Middle frontal gyrus (tissue), 1 donor: ENCODE measurements around the gene FCN3.
"Not testable (repeated sequence)": the region's sequence is repeated elsewhere in the genome, so short reads cannot be mapped to it uniquely, and the experiment has no call there.

Experiments used
- DNase-seq: peaks from one replicate; pipeline ENCODE4 v3.0.0-alpha.2; 2015; ENCODE audit warnings: low spot score; ENCODE audit errors: extremely low spot score

FCN3 gene

DNA sequence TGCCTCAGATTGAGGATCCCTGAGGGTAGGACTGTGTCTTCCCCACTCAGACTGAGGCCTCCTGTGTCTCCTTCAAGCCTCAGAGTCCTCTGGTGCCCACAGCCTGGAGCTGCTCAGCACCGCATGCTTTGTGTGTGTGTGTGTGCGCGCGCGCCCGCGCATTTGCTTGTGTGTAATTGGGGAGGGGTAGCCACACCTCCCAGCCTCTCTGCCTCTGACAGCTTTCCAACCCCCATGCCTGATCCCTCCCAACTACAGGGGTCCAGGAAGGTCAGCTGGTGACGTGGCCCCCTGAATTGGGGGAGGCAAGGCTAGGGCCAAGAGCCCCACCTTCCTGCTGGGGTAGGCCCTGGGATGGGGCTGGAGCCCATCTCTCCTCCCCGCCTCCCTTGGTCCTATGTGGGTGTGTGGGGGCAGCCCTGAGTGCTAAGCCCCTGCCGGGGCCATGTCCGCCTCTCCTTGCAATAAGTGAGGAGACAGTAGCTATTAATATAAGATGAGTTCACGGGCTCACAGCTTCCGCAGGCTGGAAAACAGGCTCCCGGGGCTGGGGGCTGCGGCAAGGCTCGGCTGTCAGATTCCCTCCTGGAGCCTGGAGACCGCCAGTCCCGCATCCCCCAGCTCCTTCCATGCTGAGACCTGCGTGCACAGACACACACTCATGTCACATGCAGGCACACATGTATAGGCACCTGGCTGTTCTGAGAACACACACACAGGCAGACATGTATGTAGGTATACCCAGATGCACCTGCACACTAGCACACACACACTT is 24.8 kb upstream of the FCN3 start:
- no peak for DNase-seq

DNA sequence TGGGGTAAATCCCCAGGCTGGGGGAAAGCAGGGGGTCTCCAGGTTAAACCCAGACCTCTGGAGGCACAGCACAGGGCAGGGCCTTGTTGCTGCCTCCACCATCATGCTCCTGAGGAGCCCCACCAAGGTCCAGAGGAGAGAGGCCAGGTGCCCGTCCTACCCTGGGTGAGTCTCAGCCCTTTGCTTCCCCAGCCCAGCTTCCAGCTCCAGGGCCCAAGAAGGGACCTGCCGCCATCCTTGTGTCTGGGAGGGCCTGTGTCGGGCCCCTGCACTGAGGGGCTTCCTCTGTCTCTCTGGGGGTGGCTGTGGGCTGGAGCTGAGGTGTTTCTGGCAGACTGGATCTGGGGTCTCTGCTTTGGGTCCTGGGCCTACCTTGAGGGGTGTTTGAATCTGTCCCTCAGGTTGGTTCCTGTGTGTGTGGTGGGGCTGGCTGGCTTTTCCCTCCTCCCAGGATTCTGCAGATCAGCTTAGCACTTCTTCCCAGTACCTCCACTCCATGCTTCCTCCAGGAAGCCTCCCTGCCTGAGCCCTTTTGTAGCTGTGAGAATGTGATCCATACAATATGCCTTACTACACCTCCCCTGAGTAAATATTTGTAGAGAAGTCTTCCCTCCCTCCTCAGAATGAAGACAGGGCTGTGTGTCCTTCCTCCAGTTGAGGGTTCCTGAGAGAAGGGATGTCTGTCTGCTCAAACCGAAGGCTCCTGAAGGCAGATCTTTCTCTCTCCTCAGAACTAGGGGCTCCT is 24.0 kb upstream of the FCN3 start:
- DNase-seq: no peak

DNA sequence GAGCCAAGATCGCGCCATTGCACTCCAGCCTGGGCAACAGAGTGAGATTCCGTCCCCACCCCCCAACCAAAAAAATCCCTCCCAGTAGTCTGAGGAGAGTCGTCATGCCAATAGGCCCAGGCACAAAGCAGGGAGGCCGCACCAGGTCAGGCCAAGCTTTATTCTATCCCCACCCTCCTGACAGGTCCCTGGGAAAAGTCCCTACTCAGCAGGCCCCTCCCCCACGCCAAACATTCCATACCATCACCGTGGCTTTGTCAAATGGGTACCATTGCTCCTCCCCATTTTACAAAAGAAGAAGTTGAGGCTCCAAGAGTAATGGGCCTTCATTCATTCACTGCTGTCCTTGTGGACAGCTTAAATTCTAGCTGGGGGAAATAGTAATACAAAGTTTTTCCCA is 23.1 kb upstream of the FCN3 start:
- DNase-seq: no peak

DNA sequence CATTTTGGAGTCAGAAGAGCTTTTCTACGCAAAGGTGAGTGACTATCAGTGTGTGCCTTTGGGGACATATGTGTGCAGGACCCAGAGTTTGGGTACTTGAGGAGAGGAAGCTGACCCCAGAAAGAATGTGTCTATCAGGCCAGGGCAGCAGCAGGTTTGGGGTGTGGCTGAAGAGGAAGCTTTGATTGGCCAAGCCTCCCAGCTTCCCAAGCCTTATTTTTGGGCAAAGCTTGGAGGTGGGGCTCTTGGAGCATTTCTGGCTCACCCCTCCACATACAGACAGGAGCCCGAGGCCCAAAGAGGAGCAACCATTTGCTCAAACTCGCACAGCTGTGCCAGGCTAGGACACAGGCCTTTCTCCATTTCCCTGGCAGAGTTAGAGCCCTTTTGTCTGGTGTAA is 22.5 kb upstream of the FCN3 start:
- no peak for DNase-seq

DNA sequence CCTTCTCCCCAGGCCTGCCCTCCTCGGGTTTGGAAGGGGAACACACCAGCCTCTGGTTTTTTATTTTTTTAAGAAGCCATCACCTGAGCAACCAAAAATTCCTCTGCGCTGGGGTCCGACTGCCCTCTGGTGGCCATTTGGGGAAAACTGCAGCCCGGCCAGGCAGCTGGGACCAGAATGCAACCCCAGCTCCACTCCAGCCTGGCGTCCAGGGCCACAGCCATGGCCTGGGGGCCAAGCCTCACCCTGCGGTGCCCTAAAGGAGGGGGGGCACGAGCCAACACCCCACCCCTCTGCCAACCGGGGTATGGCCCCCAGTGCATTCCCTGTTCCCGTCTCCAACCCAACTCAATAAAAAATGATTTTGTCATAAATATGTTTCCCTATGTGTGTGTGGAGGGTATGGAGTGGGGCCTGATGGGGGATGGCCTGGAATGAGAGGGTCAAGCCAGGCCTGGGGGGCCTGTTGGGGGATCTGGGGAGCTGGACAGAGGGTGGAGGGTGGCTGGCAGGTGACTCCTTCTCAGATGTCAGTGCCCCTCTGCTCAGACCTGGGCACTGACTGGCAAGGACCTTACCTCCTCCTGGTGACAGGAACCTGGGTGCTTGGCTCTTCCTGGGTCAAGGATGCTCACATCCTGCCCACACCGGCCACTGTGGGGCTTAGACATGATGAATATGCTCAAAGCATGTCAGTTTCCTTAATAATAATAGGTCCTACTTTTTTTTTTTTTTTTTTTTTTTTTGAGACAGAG is 21.0 kb upstream of the FCN3 start:
- DNase-seq: peak; percentile 33

DNA sequence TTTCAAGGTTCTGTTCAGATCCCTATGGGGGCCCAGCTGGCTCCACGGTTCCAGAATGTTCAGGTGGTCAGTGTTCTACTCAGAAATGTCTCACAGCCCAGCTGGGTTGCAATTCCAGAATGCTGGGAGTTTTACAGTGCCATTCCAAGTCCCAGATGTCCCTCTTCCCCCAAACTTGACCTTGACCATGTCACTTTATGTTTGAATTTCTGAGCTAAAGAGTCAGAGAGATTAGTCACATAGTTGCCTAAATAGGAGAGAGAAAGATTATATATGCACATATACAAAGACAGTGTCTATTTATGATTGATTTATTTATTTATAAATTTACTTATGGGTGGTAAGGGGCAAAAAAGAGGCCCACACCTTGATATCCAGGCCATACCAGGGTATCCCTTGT is 20.3 kb upstream of the FCN3 start:
- no peak for DNase-seq

DNA sequence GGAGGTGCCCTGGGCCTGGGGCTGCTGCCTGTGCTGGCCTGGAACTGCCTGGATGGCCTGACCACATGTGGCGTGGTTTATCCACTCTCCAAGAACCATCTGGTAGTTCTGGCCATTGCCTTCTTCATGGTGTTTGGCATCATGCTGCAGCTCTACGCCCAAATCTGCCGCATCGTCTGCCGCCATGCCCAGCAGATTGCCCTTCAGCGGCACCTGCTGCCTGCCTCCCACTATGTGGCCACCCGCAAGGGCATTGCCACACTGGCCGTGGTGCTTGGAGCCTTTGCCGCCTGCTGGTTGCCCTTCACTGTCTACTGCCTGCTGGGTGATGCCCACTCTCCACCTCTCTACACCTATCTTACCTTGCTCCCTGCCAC is 19.6 kb upstream of the FCN3 start:
- DNase-seq: no peak

DNA sequence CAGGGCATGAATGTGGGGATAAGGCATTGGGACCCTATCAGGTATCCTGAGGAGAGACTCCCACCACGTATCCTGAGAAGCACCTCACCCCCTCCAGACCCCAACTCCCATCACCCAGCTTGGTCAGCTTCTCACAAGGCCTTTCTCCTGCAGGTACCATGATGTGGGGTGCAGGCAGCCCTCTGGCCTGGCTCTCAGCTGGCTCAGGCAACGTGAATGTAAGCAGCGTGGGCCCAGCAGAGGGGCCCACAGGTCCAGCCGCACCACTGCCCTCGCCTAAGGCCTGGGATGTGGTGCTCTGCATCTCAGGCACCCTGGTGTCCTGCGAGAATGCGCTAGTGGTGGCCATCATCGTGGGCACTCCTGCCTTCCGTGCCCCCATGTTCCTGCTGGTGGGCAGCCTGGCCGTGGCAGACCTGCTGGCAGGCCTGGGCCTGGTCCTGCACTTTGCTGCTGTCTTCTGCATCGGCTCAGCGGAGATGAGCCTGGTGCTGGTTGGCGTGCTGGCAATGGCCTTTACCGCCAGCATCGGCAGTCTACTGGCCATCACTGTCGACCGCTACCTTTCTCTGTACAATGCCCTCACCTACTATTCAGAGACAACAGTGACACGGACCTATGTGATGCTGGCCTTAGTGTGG is 19.1 kb upstream of the FCN3 start:
- DNase-seq: no peak

DNA sequence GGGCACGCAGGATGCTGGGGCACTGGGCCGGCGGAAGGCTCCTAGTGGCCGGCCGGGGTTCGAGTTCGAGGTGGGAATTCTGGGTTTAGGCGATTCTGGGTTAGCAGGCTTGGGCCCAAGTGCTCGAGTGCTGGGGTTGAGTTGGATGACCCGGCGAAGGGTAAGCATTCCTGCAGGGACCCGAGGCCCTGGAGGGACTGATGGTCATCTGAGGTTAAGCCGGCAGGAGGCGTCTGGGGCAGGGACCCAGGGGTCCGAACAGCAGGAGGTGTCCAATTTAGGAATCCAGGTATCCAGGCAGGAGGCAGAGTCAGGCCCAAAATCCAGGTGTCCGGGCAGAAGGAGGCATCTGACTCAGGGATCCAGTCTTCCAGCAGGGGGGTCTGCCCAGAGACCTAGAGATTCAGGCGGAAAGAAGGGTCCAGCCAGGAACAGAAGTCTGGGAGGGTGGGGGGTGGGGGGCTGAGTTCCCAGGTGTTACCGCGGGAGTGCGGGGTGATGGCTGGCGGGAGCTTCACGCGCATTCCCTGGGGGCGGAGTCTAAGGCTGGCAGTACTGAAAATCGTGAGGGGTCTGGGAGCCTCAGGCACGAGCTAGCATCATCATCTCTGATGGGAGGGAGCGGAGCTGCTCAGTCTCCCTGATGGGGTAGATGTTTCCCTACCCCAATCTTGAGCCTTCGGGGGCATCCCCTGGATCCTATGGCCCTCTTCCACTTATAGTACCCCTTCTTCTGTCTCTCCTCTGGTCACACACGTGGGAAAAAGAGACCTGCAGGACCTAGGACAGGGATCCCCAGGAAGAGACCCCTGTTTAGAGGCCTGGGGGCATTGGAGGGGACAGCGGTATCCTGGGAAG is 18.4 kb upstream of the FCN3 start:
- no peak for DNase-seq

DNA sequence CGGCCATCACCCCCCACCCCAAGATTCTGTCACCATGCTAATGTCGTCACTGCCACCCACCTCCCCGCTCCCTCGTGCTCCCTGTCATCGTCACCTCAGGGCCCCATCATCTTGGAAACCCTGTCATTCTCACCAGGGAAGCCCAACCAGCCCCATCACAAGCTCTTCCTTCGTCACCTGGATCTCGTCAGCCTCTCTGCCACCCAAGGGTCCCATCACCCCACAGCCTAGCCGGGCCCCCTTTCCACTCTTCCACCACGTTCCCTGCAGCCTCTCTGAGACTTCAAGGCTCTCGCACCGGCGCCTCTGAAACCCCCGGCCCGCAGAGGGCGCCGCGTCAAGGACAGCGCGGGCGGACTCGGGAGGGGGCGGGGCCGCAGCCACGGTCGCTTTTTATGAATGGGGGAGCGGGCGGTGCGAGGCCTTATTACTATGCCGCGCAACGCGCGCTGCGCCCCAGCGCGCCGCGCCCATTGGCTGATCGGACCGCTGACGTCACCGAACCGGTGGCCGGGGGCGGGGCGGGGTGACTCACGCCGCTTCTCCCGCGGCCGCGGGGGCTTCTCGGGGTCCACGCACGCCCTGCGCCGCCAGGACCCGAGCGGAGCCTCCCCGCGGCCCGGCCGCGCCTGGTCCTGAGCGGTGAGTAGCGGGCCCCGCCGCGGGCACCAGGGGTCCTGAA is 17.6 kb upstream of the FCN3 start, which contains the start of gene GPR3:
Gene GPR3 (plus strand): TSS at position 527 of the 682 bp plus-strand sequence. CDS start 1,177 bp downstream, outside the sequence.
- peak; percentile 81 for DNase-seq

DNA sequence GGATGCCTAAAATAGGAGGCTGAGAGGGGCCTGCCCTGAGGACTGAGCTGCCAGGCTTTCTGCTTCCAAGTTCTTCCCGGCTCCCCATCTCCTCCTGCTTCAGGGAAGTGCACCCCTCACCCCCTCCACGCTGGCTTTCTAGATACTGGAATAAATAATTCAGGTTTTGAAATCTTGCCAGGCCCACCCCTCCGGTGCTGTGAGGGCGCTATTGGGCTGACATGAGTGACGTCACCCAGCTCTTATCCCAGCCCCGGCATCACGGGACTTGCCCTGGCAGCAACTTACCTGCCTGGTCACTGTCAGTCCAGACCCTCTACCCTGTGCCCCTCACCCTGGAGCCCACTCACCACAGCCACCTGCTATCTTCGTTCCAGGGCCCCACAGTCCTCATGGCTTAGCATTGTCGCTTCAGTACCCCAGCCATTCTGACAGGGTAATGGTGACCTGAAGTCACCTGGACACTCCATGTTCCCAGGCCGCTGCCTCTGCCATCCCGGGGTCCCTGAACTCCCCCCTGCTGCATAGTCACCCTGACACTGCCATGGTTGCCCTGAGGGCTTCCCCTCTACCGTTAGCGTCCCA is 17.0 kb upstream of the FCN3 start:
- DNase-seq: peak; percentile 31

DNA sequence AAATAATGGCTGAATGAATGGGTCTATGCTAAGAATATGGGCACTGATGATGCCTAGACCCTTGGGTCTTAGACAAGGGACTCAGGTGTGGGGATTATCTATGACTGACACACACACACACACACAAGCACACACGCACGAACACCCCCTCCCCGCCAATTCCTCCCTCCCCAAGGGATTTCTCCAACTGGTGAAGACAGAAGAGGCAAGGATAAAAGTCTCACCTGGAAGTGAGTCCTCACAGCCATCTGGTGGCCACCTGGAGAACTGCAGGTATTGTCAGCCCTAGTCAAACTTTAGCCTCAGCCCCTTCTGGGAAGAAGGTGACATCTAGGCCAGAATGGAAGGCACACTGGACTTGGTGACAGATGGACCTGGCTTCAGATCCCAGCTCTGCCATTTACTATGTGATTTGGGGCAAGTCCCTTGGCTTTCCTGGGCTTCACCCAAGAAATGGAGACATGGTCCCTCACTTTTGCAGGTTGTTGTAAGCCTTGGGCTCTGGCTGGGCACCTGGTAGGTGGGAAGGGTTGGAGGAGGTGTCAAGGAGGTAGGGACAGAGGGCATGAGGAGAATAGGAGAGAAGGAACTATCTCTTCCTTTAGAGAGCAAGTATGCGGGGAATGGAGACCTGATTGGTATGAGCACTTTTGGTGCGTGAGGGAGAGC is 13.8 kb upstream of the FCN3 start:
- no peak for DNase-seq

DNA sequence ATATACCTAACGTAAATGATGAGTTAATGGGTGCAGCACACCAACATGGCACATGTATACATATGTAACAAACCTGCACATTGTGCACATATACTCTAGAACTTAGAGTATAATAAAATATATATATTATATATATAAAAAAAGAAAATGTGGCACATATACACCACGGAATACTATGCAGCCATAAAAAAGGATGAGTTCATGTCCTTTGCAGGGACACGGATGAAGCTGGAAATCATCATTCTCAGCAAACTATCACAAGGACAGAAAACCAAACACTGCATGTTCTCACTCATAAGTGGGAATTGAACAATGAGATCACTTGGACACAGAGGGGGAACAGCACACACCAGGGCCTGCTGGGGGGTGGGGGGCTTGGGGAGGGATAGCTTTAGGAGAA is 10.2 kb upstream of the FCN3 start:
- not testable (repeated sequence) for DNase-seq

DNA sequence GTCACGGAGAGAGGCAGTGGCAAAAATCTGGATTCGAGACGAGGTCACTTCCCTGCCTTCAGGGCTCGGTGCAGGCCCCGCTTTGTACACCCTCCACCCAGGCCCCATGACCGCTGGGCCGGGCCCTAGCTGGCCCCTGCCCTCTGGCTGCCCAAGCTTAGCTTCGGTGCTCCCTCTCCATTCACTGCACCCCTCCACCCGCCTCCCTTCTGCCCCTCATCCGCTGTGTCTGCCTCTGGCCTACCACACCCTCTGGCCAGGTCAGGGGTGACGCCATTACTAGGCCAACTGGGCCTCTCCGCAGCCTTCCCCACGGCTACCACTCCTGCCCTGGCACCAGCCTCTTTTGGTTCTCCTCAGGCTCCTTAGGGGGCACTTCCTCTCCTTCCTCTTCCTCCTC is 9.0 kb upstream of the FCN3 start:
- DNase-seq: no peak

DNA sequence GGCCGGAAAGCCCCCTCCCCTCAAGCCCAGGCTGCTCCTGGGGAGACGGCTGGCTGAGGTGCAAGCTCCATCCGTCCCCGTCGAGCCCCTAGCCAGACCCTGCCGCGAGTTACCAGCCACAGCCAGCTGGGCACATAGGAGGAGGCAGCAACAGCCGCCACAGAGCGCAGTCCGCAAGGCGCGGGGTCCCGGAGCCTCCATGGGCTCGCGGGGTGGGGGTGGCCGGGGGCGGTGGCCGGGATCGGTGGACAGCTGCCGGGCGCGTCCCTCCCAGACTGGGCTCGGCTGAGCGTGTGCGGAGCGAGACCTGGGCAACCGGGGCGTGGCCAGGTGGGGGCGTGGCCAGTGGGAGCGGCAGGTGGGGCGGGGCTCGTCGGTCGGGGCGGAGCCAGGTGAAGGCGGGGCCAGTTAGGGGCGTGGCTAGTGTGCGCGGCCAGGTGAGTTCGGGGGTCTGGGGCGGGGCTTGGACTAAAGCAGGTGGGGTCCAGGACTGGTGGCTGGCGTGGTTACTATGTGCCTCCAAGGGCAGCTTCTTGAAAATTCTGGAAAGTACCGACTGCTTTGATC is 8.5 kb upstream of the FCN3 start, which contains the start of gene CD164L2:
Gene CD164L2 (minus strand): TSS at position 295 of the 567 bp plus-strand sequence. CDS start 94 bp downstream, at position 201.
- no peak for DNase-seq

DNA sequence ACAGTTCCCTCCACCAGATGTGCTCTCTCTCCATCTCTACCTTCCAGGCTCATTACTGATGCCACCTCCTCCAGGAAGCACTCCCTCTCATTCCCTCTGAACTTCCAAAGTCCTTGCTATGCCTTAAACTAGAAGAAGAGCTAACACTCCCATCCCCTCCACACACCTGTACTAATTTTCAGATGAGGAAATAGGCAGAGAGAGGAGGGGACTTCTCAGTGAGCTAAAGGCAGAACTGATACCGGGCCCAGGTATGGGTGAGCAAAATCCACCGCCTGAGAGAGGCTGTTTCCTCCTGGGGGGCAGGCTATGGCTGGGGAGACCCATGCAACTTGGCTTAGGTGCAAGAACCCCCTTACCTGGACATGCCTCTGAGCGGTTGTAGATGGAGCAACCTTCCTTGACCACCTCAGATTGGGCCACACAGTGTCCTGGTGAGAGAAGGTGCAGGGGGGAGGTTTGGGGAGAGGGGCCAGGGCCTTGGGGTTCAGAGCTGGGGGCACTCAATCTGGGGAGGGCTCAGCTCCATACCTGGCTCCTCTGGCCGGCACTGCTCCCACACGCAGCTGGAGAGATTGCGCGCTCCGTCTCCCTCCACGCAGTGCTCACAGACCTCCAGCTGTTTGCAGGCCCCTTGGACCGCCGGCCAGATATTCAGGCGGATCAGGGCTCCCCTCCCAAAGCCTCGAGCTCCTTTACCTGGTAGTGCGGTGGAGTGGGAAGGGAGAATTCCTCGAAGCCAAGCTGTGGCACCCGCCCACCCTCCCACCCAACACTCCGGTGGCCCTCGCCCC is 7.5 kb upstream of the FCN3 start:
- no peak for DNase-seq

DNA sequence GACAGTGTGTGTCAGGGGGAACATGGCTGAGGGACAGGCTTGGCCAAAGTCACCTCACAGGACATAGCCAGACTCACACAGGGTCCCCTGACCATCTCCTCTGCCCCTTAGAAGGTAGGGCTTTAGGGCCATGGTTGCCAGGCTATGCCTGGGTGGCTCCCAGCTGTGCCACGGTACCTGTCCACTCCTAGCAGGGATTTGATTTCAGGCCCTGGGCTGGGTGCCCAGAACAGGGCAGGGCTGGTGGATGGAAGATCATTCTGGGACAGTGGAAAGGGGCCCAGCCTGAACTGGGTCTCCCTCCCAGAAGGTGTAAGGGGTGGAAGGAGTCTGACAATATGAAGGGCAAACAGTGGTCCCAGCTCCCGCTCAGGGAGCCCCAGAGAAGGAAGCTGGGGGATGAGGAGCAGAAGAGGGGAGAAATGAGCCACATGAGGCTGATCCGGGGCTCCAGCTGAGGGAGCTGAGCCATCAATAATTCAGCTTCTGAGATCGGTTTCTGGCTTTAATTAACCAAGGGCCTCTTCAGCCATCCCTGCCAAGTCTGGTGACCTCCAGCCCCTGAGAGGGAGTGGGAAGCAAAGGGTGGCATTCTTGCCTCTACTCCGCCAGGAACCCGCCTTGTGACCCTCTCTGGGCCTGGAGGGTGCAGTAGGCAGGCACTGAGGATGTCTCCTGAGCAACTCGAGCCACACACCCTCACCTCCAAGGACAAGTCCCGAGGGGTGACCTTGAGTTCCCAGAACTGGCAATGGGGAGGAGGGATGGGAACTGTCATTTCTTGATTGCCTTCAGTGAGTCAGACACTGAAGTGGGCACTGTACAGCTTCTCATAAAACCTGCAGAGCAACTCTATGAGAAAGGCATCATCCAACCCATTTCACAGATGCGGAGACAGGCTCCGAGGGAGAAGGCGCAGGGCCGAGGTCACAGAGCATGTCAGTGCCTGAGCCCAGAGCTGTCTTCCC is 6.4 kb upstream of the FCN3 start:
- DNase-seq: no peak
